DMS79 (cell line): ENCODE results near the gene TAS2R16.

Source experiments
- DNase-seq: peaks from one replicate; lab custom pipeline; 2025; lab: John Stamatoyannopoulos, UW

The TAS2R16 gene, protein sequence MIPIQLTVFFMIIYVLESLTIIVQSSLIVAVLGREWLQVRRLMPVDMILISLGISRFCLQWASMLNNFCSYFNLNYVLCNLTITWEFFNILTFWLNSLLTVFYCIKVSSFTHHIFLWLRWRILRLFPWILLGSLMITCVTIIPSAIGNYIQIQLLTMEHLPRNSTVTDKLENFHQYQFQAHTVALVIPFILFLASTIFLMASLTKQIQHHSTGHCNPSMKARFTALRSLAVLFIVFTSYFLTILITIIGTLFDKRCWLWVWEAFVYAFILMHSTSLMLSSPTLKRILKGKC

DNA sequence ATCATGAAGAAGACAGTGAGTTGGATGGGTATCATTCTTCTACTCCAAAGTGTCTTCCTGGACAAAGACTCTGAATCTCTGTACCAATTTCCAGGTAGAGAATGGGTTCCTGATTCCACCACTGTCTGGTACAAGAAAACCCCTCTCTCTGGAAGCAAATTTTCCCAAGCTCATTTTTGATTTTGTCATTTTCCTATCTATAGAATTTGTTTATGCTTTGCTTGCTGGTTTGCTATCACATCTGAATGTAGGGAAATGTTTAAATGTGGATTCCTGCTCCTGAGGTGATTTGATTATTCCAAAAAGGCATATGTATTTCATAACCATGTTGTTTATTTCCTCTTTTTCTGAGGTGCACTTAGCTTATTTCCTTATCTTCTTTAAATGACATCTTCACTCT lies at the start of gene TAS2R16:
TAS2R16 (minus strand) TSS at position 101 of the 400 bp plus-strand sequence; CDS start at position 35, 66 bp downstream.
- no peak for DNase-seq

DNA sequence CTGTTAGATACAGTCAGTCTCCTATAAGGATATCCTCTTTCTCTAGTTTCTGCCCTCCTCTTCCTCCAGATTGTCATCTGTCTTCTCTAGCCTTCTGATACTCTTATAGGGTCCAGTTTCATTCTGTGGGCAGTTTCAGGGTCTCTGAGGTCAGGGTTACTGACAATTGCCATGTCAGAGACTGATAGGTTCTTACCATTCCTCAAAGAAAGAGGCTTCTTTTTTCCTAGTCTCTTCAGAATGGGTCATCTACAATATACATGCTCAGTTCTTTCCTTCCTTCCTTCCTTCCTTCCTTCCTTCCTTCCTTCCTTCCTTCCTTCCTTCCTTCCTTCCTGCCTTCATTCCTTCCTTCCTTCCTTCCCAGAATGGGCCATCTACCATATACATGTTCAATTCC lies 48.1 kb upstream of the TAS2R16 start:
- no peak for DNase-seq

DNA sequence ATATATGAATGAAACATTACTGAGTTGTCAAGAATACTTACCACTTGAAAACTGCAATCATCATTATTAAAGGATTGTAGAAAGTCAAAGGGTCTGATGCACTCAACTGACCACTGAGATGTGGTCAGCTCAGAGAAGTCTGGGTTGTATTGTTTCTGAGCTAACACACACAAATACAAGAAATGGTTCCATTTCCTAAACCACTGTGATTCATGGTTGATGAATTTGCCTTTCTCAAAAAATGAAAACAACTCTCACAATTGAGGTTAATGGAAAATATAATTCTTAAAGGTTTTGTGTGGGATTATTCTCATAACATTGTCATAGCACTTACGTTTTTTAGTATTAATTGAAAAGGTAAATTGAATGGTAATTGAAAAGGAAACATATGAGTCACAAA lies 45.6 kb upstream of the TAS2R16 start:
- DNase-seq = no peak

- no peak for DNase-seq
Measured at GRCh38 chr7:123039269-123039668, 43.8 kb upstream of the TAS2R16 start.

- DNase-seq = no peak
Measured at GRCh38 chr7:123034106-123034505, 38.6 kb upstream of the TAS2R16 start.

GRCh38 chr7:123030631-123031030 lies 35.1 kb upstream of the TAS2R16 start:
- no peak for DNase-seq

DNA sequence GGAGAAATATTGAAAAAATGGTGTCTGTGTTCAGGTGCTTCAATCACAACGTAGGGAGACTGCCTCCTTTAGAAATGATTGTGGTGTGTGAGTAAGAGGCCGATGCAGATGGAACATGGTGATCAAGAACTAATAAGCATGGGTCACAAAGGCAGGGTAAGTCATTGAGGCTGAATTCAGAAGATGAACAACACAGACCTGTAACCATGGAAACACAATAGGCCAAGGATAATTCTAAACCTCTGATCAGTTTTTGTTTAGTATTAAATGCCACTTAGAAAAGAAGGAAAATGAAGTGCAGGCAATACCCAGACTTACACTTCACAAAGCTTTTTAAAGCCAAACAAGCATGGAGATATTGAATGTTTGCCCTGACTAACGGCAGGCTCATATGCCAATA lies 32.8 kb upstream of the TAS2R16 start:
- no peak for DNase-seq

GRCh38 chr7:123026251-123026650 lies 30.8 kb upstream of the TAS2R16 start:
- no peak for DNase-seq

- no peak for DNase-seq
Measured at GRCh38 chr7:123024989-123025758, 29.7 kb upstream of the TAS2R16 start.

GRCh38 chr7:123023126-123023525 lies 27.6 kb upstream of the TAS2R16 start:
- DNase-seq = no peak

GRCh38 chr7:123022576-123022975 lies 27.1 kb upstream of the TAS2R16 start:
- no peak for DNase-seq

DNA sequence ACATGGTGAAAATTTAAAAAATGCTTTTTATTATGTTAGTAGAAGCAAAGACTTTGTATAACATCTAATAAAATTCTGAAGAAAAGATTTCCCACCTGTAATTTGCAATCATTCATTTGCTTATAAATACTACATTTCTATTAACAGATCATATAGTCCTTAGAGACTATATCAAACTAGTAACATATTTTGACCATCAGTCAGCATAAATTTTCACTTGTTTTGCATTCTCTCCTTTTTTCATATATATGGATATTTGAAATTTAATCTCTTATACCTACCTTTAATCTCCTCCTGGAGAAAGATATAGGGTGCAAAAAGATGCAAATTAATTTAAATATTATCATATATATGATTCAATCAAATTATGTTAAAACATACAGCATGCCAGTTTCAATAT lies 16.9 kb upstream of the TAS2R16 start:
- DNase-seq = no peak

GRCh38 chr7:123011766-123012369 lies 16.4 kb upstream of the TAS2R16 start:
- DNase-seq = no peak

GRCh38 chr7:123004931-123005330 lies 9.4 kb upstream of the TAS2R16 start:
- DNase-seq = no peak

DNA sequence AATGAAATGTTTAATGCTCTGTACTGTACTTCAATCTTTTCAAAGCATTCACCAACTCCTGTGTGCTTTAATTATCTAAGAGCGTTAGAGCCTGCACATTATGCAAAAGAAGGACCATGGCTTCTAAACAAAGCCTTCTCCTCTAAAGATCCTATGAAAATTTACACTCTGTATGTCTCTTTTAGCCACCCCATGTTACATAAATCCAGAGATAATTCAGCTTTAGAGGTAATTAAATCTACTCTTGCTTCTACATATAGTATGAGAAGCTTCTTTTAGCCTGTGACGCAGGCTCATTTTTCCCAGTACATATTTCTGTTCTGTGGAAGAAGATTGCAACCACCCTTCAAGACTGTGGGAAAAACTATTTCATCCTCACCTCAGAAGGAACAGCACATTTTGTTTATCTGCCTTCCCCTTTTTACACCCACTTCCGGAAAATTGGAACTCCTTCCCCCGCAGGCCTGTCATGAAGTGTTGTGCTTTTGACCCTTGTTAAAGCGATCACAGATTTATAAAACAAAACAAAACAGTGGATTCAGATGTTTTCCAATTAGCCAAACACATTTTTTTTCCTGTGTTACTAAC lies 8.1 kb upstream of the TAS2R16 start:
- DNase-seq = no peak

GRCh38 chr7:122989577-122989976 lies 5.9 kb downstream of the TAS2R16 start:
- DNase-seq = no peak

DNA sequence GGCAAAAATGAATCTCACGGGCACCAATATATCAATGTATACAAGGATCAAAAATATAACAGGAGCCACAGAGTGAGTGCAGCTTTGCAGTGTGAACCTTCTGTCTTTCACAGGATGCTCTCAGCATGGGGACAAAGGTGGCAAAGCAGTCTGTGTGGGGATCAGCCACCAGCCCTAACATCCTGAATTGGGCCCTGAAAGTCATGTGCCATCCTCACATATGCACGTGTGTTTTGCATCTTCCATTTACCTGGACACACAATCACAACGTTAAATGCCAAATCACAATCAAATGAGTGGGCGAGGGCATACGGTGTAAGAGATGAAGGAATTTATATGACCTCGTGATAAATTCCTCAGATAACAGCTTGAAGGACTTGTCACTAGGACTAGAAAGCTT lies 6.5 kb downstream of the TAS2R16 start:
- no peak for DNase-seq

- DNase-seq = no peak
Measured at GRCh38 chr7:122988333-122988732, 7.2 kb downstream of the TAS2R16 start.

- DNase-seq = no peak
Measured at GRCh38 chr7:122987463-122987862, 8.0 kb downstream of the TAS2R16 start.

DNA sequence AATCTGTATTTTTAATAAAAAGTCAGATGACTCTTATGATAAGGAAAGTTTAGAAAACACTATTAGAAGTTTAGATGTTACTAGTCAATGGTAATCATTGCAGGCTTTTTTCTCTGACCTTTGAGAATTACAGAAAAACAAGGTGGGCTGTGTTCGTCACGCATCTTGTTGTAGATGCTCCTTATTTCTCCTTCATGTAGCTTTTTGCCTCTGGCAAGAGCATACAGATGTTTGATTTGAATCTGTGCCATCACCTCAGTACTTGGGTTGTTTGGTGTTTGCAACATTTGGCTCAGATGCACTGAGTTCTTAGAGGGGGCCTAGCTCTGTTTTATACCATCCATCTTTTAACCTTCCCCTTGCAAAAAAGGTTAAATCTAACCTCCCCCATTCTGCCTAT lies 11.5 kb downstream of the TAS2R16 start:
- DNase-seq = no peak

- no peak for DNase-seq
Measured at GRCh38 chr7:122983261-122983660, 12.2 kb downstream of the TAS2R16 start.

DNA sequence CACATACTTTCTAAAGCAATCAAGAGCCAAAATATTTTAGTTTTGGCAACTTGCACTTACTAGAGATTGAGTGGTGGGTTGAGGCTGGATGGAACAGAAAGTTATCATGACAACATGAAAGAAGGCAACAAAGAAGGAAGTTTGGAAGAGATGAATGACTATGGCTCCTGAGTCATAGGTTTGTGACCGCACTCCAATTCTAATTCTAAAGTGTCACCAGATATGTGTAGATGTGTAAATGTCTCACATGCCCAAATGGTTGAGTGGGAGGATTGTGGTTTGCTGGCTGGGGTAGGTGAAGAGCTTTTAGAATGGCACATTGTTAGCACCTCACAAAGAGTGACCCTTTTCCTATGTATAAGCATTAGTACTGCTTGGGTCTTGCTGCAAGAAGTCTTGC lies 20.2 kb downstream of the TAS2R16 start:
- DNase-seq = no peak

- DNase-seq = no peak
Measured at GRCh38 chr7:122974229-122974628, 21.3 kb downstream of the TAS2R16 start.
